ENCODE measurements around the gene PRAMEF10. TPM values are rescaled to one million over a fixed set of nuclear protein-coding genes. Genes with fewer than 3 reads are reported as not detected.
"Not testable (repeated sequence)": the region's sequence is repeated elsewhere in the genome, so short reads cannot be mapped to it uniquely, and the experiment has no call there.

PRAMEF10 gene

DNA sequence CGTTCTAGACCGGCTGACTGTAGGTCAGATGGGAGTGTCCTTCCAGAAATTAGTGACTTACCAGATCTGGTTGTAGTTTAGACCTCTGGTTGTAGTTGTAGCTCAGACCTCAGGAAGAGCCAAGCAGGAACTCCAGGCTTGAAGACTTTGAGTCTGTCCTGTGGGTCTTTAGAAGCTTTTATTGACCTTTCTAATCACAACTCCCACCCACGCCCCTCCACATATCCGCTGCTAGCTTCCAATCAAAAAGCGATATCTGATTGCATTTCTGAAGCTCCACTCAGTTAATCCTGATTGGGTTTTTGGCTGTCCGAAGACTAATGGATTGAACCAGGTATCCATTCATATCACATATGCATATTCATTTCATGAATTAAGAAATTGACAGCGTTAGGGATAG, 49.5 kb downstream of the PRAMEF10 start, which contains the start of gene HNRNPCL1:
TSS of gene HNRNPCL1 (minus strand) at position 101 of the 400 bp plus-strand sequence. CDS start 431 bp downstream, outside the sequence.
- not testable (repeated sequence) for H2AFZ ChIP-seq (ENCODE audit: low read length)
- WGBS, 2 donors (ENCODE audit: extremely low coverage in 2 of 2, insufficient read length in 2 of 2, insufficient replicate concordance in 1 of 2), result no CpG with 5 or more reads among the region's 7 CpGs

More for the DNA sequence above, 49.5 kb downstream of the PRAMEF10 start, which contains the start of gene HNRNPCL1:
- H3K27ac ChIP-seq (replicated peaks; ENCODE audit: low read length); H3K4me1 ChIP-seq (ENCODE audit: control insufficient read depth in 2 of 2, insufficient read depth in 1 of 2, low read depth in 1 of 2, low read length in 2 of 2); H3K18ac ChIP-seq (ENCODE audit: low read length); H3K9me3 ChIP-seq (replicated peaks in 1 of 2; ENCODE audit: control insufficient read depth in 2 of 2, insufficient read depth in 1 of 2, low read depth in 1 of 2, low read length in 2 of 2); H3K23ac ChIP-seq (ENCODE audit: low read depth, low read length, poor library complexity); H3K4ac ChIP-seq (ENCODE audit: low read length); H2AK5ac ChIP-seq (ENCODE audit: low read depth, low read length); H4K91ac ChIP-seq (ENCODE audit: low read depth, low read length, poor library complexity); H3K79me1 ChIP-seq (ENCODE audit: low read depth, low read length); H3K14ac ChIP-seq (ENCODE audit: low read length); DNase-seq (ENCODE audit: low spot score); H3K9ac ChIP-seq (ENCODE audit: low read depth, low read length, poor library complexity); H2BK5ac ChIP-seq (ENCODE audit: low read length); H3K4me3 ChIP-seq (ENCODE audit: low read length in 2 of 2); H2BK15ac ChIP-seq (ENCODE audit: low read length); H3K36me3 ChIP-seq (replicated peaks in 1 of 2; ENCODE audit: control insufficient read depth in 2 of 2, insufficient read depth in 2 of 2, low read length in 2 of 2); H2BK12ac ChIP-seq (ENCODE audit: low read length); H3K4me2 ChIP-seq (ENCODE audit: insufficient read depth, low read length, poor library complexity, severe bottlenecking); H2BK120ac ChIP-seq (ENCODE audit: low read depth, low read length); H3K27me3 ChIP-seq (ENCODE audit: control insufficient read depth in 3 of 3, insufficient read depth in 3 of 3, low read depth in 1 of 3, low read length in 3 of 3); H4K8ac ChIP-seq (ENCODE audit: low read depth, low read length): not testable (repeated sequence)

Small RNA genes lying within 50 kb of the gene (small RNA-seq; reads per million reads assigned to genes)
- gene RNU6-1072P (ENCODE audit: insufficient read depth), result not detected
